DMS114 treated with DMSO at 0.1 percent for 48 hours (cell line): Measurements from ENCODE around the gene GAB3.

Source experiments
- DNase-seq: peaks from one replicate; lab custom pipeline; 2025; ENCODE audit not compliant: unreplicated experiment; lab: John Stamatoyannopoulos, UW

Gene GAB3

GRCh38 chrX:154750301-154751202 is at the start of gene GAB3:
Gene GAB3, minus strand, starts transcription at chrX:154751077. Its CDS starts 52 bp downstream, at chrX:154751025.
- no peak for DNase-seq

GRCh38 chrX:154799556-154800348 is 48.9 kb upstream of the GAB3 start:
- DNase-seq = no peak

- DNase-seq = no peak
These were observed 46.1 kb upstream of the GAB3 start for GRCh38 chrX:154797006-154797405.

GRCh38 chrX:154795016-154795415 is 44.1 kb upstream of the GAB3 start:
- no peak for DNase-seq

GRCh38 chrX:154793084-154793795 is 42.4 kb upstream of the GAB3 start:
- DNase-seq = no peak

- DNase-seq = no peak
These were observed 41.1 kb upstream of the GAB3 start for GRCh38 chrX:154791939-154792338.

GRCh38 chrX:154791467-154791866 is 40.6 kb upstream of the GAB3 start:
- no peak for DNase-seq

- no peak for DNase-seq
These were observed 34.8 kb upstream of the GAB3 start for GRCh38 chrX:154785716-154786115.

GRCh38 chrX:154784149-154784995 is 33.5 kb upstream of the GAB3 start:
- DNase-seq = no peak

- no peak for DNase-seq
These were observed 30.1 kb upstream of the GAB3 start for GRCh38 chrX:154780968-154781367.

GRCh38 chrX:154779261-154779660 is 28.4 kb upstream of the GAB3 start:
- no peak for DNase-seq

- no peak for DNase-seq
These were observed 25.9 kb upstream of the GAB3 start for GRCh38 chrX:154776753-154777152.

GRCh38 chrX:154775419-154776349 is 24.8 kb upstream of the GAB3 start:
- no peak for DNase-seq

- DNase-seq = no peak
These were observed 23.7 kb upstream of the GAB3 start for GRCh38 chrX:154774622-154775021.

GRCh38 chrX:154762537-154763296 is 11.8 kb upstream of the GAB3 start, which contains the start of gene DKC1:
Gene DKC1, plus strand, starts transcription at chrX:154762864. Its CDS starts 102 bp downstream, at chrX:154762966.
- peak; percentile 74 for DNase-seq

GRCh38 chrX:154761977-154762536 is 11.2 kb upstream of the GAB3 start:
- no peak for DNase-seq

- no peak for DNase-seq
These were observed 7.8 kb upstream of the GAB3 start for GRCh38 chrX:154758696-154759095.

- no peak for DNase-seq
These were observed 893 bp upstream of the GAB3 start for GRCh38 chrX:154751669-154752271.
